Lung (tissue), 12 donors: ENCODE data around the gene SAMD3. TPM values are rescaled to one million over a fixed set of nuclear protein-coding genes. Genes with fewer than 3 reads are reported as not detected.

Experiments used
- ATAC-seq: fragments of 200-7000 bp; cut with Tn5 transposase; one replicate; pipeline ENCODE4 v1.9.1; 2020; ENCODE audit warnings: moderate number of reproducible peaks; ENCODE audit not compliant: insufficient read depth, low FRiP score
- DNase-seq, 3 donors: peaks; one replicate each; pipeline ENCODE4 v3.0.0-alpha.2; 2013 to 2017
- H3K27ac ChIP-seq, 2 donors: one replicate each; pipeline ENCODE4 v1.5.1; 2013; ENCODE audit warnings: mild to moderate bottlenecking in 2 of 2, moderate library complexity in 2 of 2, control low read depth in 1 of 2, inconsistent platforms in 1 of 2, low read depth in 1 of 2, low read length in 1 of 2
- H3K27me3 ChIP-seq, 3 donors: one replicate each; pipeline ENCODE4 v1.5.1; 2013; ENCODE audit warnings: low read length in 2 of 3; ENCODE audit not compliant: control insufficient read depth in 3 of 3, insufficient read depth in 3 of 3
- H3K36me3 ChIP-seq, 4 donors: one replicate each; pipeline ENCODE4 v1.5.1; 2013; ENCODE audit warnings: low read length in 4 of 4, mild to moderate bottlenecking in 1 of 4, moderate library complexity in 1 of 4; ENCODE audit not compliant: control insufficient read depth in 4 of 4, insufficient read depth in 4 of 4
- H3K4me1 ChIP-seq, 5 donors: one replicate each; pipeline ENCODE4 v1.5.1; 2013; ENCODE audit warnings: low read length in 5 of 5, mild to moderate bottlenecking in 2 of 5, moderate library complexity in 1 of 5; ENCODE audit not compliant: control insufficient read depth in 5 of 5, insufficient read depth in 5 of 5
- H3K4me3 ChIP-seq: one replicate; pipeline ENCODE4 v1.5.1; 2013; ENCODE audit warnings: mild to moderate bottlenecking, control low read depth, moderate library complexity
- H3K9ac ChIP-seq, 2 donors: one replicate each; pipeline ENCODE4 v1.5.1; 2013; ENCODE audit warnings: low read length in 2 of 2, control low read depth in 1 of 2; ENCODE audit not compliant: insufficient read depth in 1 of 2
- H3K9me3 ChIP-seq, 4 donors: one replicate each; pipeline ENCODE4 v1.5.1; 2013; ENCODE audit warnings: low read length in 3 of 4, mild to moderate bottlenecking in 1 of 4, moderate library complexity in 1 of 4; ENCODE audit not compliant: control insufficient read depth in 4 of 4, insufficient read depth in 3 of 4
- CTCF ChIP-seq: IDR thresholded peaks from 2 replicates; pipeline ENCODE4 v1.5.1; 2012; ENCODE audit warnings: mild to moderate bottlenecking; ENCODE audit errors: control extremely low read depth, extremely low read depth
- WGBS, 2 donors: extraction: QIAGEN DNeasy Blood & Tissue Kit; methylation state at CpG; one replicate each; pipeline ENCODE4 v1.1.7; 2013; 5-methylcytosine and 5-hydroxymethylcytosine counted together
- polyA plus RNA-seq, 2 donors: library from polyadenylated mRNA; stranded (reverse); fragments of 200-250 nt; gene quantifications; one replicate each; pipeline ENCODE4 v1.2.1, GENCODE V29; 2013
- total RNA-seq, 2 donors: library from RNA; depleted of rRNA in 1 of 2; stranded (reverse); fragments of >200 nt in 1 of 2; gene quantifications; one replicate each; pipeline ENCODE4 v1.2.1, GENCODE V29; 2014 to 2021
- donor health status: control.
- donor health status: control.
- donor health status: Bipolar disorder and iron deficiency.
- donor health status: healthy.
- donor health status: DM: yes; HTN: yes; CAD: no.

SAMD3 gene
- total and polyA plus RNA-seq, 4 donors: 0.71 to 5.9 (median 2.0) TPM

GRCh38 chr6:130134582-130134981 lies 88.2 kb downstream of the SAMD3 start:
- WGBS, 2 donors: 86 to 90% methylated on average over 2 of the region's 2 CpGs
- Histone ChIP-seq H3K9me3 (no peaks in the 10 kb centered on the region), H3K27ac (no peak overlapping the region), H3K4me1 (no peaks in the 10 kb centered on the region), H3K36me3 (peaks cover 0 to 10% (median 2%) of the 10 kb centered on the region in 4 donors), H3K27me3 (no peaks in the 10 kb centered on the region), H3K9ac (no peak overlapping the region), H3K4me3 (no peak overlapping the region)
- ATAC-seq (no peak), DNase-seq (no peak)
- no peak for TF ChIP-seq CTCF

- no peaks in the 10 kb centered on the region for H3K4me1 ChIP-seq
- no peak for TF ChIP-seq CTCF
- H3K27me3 ChIP-seq: no peaks in the 10 kb centered on the region
- H3K27ac ChIP-seq: no peak overlapping the region
- no peak for ATAC-seq
- no peak overlapping the region for H3K9ac ChIP-seq
- no peak for DNase-seq
- H3K36me3 ChIP-seq: peaks cover 0 to 7% (median 2%) of the 10 kb centered on the region in 4 donors
- 76 to 83% methylated on average over 6 of the region's 6 CpGs for WGBS, 2 donors
- no peak overlapping the region for H3K4me3 ChIP-seq
- H3K9me3 ChIP-seq: no peaks in the 10 kb centered on the region
These were observed 90.5 kb downstream of the SAMD3 start for GRCh38 chr6:130132286-130132701.

- H3K36me3 ChIP-seq: peaks cover 0 to 1% (median 0%) of the 10 kb centered on the region in 4 donors
- no peaks in the 10 kb centered on the region for H3K9me3 ChIP-seq
- H3K27ac ChIP-seq: no peak overlapping the region
- no peak overlapping the region for H3K4me3 ChIP-seq
- DNase-seq (no peak), ATAC-seq (no peak)
- WGBS, 2 donors: 90 to 94% methylated on average over 6 of the region's 6 CpGs
- H3K4me1 ChIP-seq: no peaks in the 10 kb centered on the region
- no peak for TF ChIP-seq CTCF
- no peaks in the 10 kb centered on the region for H3K27me3 ChIP-seq
- H3K9ac ChIP-seq: no peak overlapping the region
These were observed 92.9 kb downstream of the SAMD3 start for GRCh38 chr6:130129762-130130246.

GRCh38 chr6:130128326-130128725 lies 94.4 kb downstream of the SAMD3 start:
- Histone ChIP-seq H3K9me3 (no peaks in the 10 kb centered on the region), H3K27ac (no peak overlapping the region), H3K36me3 (peaks cover 0 to under 1% (median 0%) of the 10 kb centered on the region in 4 donors), H3K9ac (no peak overlapping the region), H3K27me3 (no peaks in the 10 kb centered on the region), H3K4me3 (no peak overlapping the region), H3K4me1 (no peaks in the 10 kb centered on the region)
- DNase-seq: no peak
- WGBS, 2 donors: 75 to 86% methylated on average over 5 of the region's 5 CpGs
- no peak for ATAC-seq
- TF ChIP-seq CTCF: no peak
